HepG2 (cell line): Measurements from ENCODE around the gene HNRNPH3. TPM values are rescaled to one million over a fixed set of nuclear protein-coding genes. Genes with fewer than 3 reads are reported as not detected.

ENCODE experiments used
- EP300 ChIP-seq, 3 experiments: sonication (generic) in 1 of 3; formaldehyde crosslinking in 1 of 3; IDR thresholded peaks; 2 replicates each; pipeline versions ENCODE4 v1.5.1 to v1.6.1; 2011 to 2020; ENCODE audit warnings: low read depth in 2 of 3, low read length in 2 of 3, borderline replicate concordance in 1 of 3, improper control_type of control experiment in 1 of 3, mild to moderate bottlenecking in 1 of 3, missing genetic modification reagents in 1 of 3, moderate library complexity in 1 of 3
- HNF4G ChIP-seq, 2 experiments: sonication (generic) in 1 of 2; formaldehyde crosslinking in 1 of 2; IDR thresholded peaks; 2 replicates each; pipeline versions ENCODE4 v1.4.0 to v1.6.1; 2011 to 2020; ENCODE audit warnings: borderline replicate concordance in 2 of 2, low read depth in 2 of 2, mild to moderate bottlenecking in 2 of 2, low read length in 1 of 2, missing genetic modification reagents in 1 of 2, moderate library complexity in 1 of 2
- SNAI1 ChIP-seq: sonication (generic); formaldehyde crosslinking; IDR thresholded peaks from 2 replicates; pipeline ENCODE4 v1.5.0; 2020; ENCODE audit warnings: mild to moderate bottlenecking, missing genetic modification reagents, borderline replicate concordance
- SSRP1 ChIP-seq: IDR thresholded peaks from 2 replicates; pipeline ENCODE4 v1.6.1; 2016; ENCODE audit warnings: control low read depth
- TARDBP ChIP-seq: sonication (generic); formaldehyde crosslinking; IDR thresholded peaks from 2 replicates; pipeline ENCODE4 v1.8.0; 2022; ENCODE audit warnings: mild to moderate bottlenecking, missing genetic modification reagents
- TOPORS ChIP-seq: sonication (generic); formaldehyde crosslinking; IDR thresholded peaks from 2 replicates; pipeline ENCODE4 v1.8.0; 2023; ENCODE audit warnings: mild to moderate bottlenecking, missing genetic modification reagents
- ZBTB49 ChIP-seq: sonication (generic); formaldehyde crosslinking; IDR thresholded peaks from 2 replicates; pipeline ENCODE4 v1.4.0; 2020; ENCODE audit warnings: missing genetic modification reagents, borderline replicate concordance
- ZNF556 ChIP-seq: sonication (generic); formaldehyde crosslinking; IDR thresholded peaks from 2 replicates; pipeline ENCODE4 v1.4.0; 2020; ENCODE audit warnings: mild to moderate bottlenecking, missing genetic modification reagents, borderline replicate concordance
- ZNF607 ChIP-seq: sonication (generic); formaldehyde crosslinking; IDR thresholded peaks from 2 replicates; pipeline ENCODE4 v1.5.1; 2020; ENCODE audit warnings: missing genetic modification reagents, mild to moderate bottlenecking, borderline replicate concordance
- polyA plus RNA-seq, 8 experiments: library from polyadenylated mRNA; depleted of rRNA in 3 of 8; stranded (reverse) in 7 of 8; unstranded in 1 of 8; fragments of >200 nt; fragmentation: Illumina TruSeq in 4 of 8; extraction: Trizol in 4 of 8; gene quantifications; 2 replicates each; pipeline versions ENCODE4 v1.2.1 to v1.2.3, GENCODE V29; 2011 to 2016; ENCODE audit warnings: low read depth in 4 of 8, missing spikeins in 1 of 8, mixed read lengths in 1 of 8; ENCODE audit not compliant: insufficient read depth in 1 of 8
- total RNA-seq, 5 experiments: library from RNA; depleted of rRNA; stranded (reverse); fragments of >200 nt; fragmentation: Illumina TruSeq; extraction: Trizol; gene quantifications; 2 replicates each; pipeline ENCODE4 v1.2.3, GENCODE V29; 2016; ENCODE audit warnings: low read depth in 1 of 5
- TF ChIP-seq, protein P1 (sequence below): sonication (generic); formaldehyde crosslinking; conservative IDR thresholded peaks from 2 replicates; pipeline ENCODE4 v1.4.0; 2020; ENCODE audit warnings: missing genetic modification reagents
- TF ChIP-seq, protein P2 (sequence below): sonication (generic); formaldehyde crosslinking; IDR thresholded peaks from 2 replicates; pipeline ENCODE4 v1.5.0; 2020; ENCODE audit warnings: mild to moderate bottlenecking, missing genetic modification reagents
- TF ChIP-seq, protein P3 (sequence below): sonication (generic); formaldehyde crosslinking; IDR thresholded peaks from 2 replicates; pipeline ENCODE4 v1.4.0; 2020; ENCODE audit warnings: missing genetic modification reagents
- TF ChIP-seq, protein P4 (sequence below): sonication (generic); formaldehyde crosslinking; IDR thresholded peaks from 2 replicates; pipeline ENCODE4 v1.4.0; 2020; ENCODE audit warnings: missing genetic modification reagents
- TF ChIP-seq, protein P5 (sequence below): sonication (generic); formaldehyde crosslinking; IDR thresholded peaks from 2 replicates; pipeline ENCODE4 v1.8.0; 2022; ENCODE audit warnings: mild to moderate bottlenecking, missing genetic modification reagents; ENCODE audit not compliant: insufficient replicate concordance

Gene HNRNPH3
- total and polyA plus RNA-seq, 2 of the 13 experiments (the other 11 are each of a cell fraction or from before 2014, with no cell fraction given) = 46.0 to 47.7 TPM

GRCh38 chr10:68331455-68332258, at the start of gene HNRNPH3 (continued):
- TF ChIP-seq, protein P1, sequence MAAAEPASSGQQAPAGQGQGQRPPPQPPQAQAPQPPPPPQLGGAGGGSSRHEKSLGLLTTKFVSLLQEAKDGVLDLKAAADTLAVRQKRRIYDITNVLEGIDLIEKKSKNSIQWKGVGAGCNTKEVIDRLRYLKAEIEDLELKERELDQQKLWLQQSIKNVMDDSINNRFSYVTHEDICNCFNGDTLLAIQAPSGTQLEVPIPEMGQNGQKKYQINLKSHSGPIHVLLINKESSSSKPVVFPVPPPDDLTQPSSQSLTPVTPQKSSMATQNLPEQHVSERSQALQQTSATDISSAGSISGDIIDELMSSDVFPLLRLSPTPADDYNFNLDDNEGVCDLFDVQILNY (CRISPR knock-in tag) = peak; percentile 54; the same call in 1 of the 2 replicates
- TF ChIP-seq ZNF556 (peak; percentile 92; the same call in 1 of the 2 replicates), SNAI1 (CRISPR knock-in tag) (0 out of 2 replicates have a peak, but pooled peaks have one; percentile 41), EP300 (IDR thresholded peaks at IDR 0.05; ENCODE audit: low read depth in 2 of 2, low read length in 2 of 2) (no peak), EP300 (CRISPR knock-in tag; IDR thresholded peaks at IDR 0.05; ENCODE audit: borderline replicate concordance) (peak; percentile 37; the same call in 1 of the 2 replicates), ZNF607 (CRISPR knock-in tag) (peak; percentile 81; the same call in 1 of the 2 replicates), TARDBP (CRISPR knock-in tag) (peak; percentile 90; the same call in 1 of the 2 replicates), ZBTB49 (CRISPR knock-in tag) (no peak), TOPORS (CRISPR knock-in tag) (peak; percentile 80; the same call in 1 of the 2 replicates), HNF4G (IDR thresholded peaks at IDR 0.05; ENCODE audit: borderline replicate concordance, low read depth, low read length) (peak; percentile 55; the same call in 1 of the 2 replicates), HNF4G (CRISPR knock-in tag; IDR thresholded peaks at IDR 0.05; ENCODE audit: borderline replicate concordance, low read depth) (peak; percentile 72), SSRP1 (CRISPR knock-in tag) (0 out of 2 replicates have a peak, but pooled peaks have one; percentile 31)
- TF ChIP-seq, protein P2, sequence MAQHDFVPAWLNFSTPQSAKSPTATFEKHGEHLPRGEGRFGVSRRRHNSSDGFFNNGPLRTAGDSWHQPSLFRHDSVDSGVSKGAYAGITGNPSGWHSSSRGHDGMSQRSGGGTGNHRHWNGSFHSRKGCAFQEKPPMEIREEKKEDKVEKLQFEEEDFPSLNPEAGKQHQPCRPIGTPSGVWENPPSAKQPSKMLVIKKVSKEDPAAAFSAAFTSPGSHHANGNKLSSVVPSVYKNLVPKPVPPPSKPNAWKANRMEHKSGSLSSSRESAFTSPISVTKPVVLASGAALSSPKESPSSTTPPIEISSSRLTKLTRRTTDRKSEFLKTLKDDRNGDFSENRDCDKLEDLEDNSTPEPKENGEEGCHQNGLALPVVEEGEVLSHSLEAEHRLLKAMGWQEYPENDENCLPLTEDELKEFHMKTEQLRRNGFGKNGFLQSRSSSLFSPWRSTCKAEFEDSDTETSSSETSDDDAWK (CRISPR knock-in tag) = no peak
- TF ChIP-seq, protein P3, sequence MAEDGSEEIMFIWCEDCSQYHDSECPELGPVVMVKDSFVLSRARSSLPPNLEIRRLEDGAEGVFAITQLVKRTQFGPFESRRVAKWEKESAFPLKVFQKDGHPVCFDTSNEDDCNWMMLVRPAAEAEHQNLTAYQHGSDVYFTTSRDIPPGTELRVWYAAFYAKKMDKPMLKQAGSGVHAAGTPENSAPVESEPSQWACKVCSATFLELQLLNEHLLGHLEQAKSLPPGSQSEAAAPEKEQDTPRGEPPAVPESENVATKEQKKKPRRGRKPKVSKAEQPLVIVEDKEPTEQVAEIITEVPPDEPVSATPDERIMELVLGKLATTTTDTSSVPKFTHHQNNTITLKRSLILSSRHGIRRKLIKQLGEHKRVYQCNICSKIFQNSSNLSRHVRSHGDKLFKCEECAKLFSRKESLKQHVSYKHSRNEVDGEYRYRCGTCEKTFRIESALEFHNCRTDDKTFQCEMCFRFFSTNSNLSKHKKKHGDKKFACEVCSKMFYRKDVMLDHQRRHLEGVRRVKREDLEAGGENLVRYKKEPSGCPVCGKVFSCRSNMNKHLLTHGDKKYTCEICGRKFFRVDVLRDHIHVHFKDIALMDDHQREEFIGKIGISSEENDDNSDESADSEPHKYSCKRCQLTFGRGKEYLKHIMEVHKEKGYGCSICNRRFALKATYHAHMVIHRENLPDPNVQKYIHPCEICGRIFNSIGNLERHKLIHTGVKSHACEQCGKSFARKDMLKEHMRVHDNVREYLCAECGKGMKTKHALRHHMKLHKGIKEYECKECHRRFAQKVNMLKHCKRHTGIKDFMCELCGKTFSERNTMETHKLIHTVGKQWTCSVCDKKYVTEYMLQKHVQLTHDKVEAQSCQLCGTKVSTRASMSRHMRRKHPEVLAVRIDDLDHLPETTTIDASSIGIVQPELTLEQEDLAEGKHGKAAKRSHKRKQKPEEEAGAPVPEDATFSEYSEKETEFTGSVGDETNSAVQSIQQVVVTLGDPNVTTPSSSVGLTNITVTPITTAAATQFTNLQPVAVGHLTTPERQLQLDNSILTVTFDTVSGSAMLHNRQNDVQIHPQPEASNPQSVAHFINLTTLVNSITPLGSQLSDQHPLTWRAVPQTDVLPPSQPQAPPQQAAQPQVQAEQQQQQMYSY (CRISPR knock-in tag) = peak; percentile 56
- TF ChIP-seq, protein P4, sequence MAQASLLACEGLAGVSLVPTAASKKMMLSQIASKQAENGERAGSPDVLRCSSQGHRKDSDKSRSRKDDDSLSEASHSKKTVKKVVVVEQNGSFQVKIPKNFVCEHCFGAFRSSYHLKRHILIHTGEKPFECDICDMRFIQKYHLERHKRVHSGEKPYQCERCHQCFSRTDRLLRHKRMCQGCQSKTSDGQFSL (CRISPR knock-in tag) = peak; percentile 82
- TF ChIP-seq, protein P5, sequence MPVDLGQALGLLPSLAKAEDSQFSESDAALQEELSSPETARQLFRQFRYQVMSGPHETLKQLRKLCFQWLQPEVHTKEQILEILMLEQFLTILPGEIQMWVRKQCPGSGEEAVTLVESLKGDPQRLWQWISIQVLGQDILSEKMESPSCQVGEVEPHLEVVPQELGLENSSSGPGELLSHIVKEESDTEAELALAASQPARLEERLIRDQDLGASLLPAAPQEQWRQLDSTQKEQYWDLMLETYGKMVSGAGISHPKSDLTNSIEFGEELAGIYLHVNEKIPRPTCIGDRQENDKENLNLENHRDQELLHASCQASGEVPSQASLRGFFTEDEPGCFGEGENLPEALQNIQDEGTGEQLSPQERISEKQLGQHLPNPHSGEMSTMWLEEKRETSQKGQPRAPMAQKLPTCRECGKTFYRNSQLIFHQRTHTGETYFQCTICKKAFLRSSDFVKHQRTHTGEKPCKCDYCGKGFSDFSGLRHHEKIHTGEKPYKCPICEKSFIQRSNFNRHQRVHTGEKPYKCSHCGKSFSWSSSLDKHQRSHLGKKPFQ = peak; percentile 52
